ENCODE results near the gene PCDHGB6. TPM values are rescaled to one million over a fixed set of nuclear protein-coding genes. Genes with fewer than 3 reads are reported as not detected.
"Not testable (repeated sequence)": the region's sequence is repeated elsewhere in the genome, so short reads cannot be mapped to it uniquely, and the experiment has no call there.

The PCDHGB6 gene
- total RNA-seq, 1 experiment from 2014 or later, result 0.33 TPM

DNA sequence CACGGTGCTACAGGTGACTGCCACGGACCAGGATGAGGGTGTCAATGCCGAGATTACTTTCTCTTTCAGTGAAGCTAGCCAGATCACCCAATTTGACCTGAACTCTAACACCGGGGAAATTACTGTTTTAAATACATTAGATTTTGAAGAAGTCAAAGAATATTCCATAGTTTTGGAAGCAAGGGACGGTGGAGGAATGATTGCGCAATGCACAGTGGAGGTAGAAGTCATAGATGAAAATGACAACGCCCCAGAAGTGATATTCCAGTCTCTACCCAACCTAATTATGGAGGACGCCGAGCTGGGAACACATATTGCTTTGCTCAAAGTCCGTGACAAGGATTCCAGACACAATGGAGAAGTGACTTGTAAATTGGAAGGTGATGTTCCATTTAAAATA lies 19.2 kb upstream of the PCDHGB6 start:
- DNase-seq (ENCODE audit: low spot score), result no peak

DNA sequence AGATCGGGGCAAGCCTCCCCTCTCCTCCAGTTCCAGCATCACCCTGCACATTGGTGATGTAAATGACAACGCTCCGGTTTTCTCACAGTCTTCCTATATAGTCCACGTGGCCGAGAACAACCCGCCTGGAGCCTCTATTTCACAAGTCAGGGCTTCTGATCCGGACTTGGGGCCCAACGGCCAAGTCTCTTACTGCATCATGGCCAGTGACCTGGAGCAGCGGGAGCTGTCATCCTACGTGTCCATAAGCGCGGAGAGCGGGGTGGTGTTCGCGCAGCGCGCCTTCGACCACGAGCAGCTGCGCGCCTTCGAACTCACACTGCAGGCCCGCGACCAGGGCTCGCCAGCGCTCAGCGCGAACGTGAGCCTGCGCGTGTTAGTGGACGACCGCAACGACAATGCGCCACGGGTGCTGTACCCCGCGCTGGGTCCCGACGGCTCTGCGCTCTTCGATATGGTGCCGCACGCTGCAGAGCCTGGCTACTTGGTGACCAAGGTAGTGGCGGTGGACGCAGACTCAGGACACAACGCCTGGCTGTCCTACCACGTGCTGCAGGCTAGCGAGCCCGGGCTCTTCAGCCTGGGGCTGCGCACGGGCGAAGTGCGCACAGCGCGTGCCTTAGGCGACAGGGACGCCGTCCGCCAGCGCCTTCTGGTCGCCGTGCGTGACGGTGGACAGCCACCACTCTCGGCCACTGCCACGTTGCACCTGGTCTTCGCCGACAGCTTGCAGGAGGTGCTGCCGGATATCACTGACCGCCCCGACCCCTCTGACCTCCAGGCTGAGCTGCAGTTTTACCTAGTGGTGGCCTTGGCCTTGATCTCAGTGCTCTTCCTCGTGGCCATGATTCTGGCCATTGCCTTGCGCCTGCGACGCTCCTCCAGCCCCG lies 18.4 kb upstream of the PCDHGB6 start:
- no peak for DNase-seq (ENCODE audit: low spot score)

DNA sequence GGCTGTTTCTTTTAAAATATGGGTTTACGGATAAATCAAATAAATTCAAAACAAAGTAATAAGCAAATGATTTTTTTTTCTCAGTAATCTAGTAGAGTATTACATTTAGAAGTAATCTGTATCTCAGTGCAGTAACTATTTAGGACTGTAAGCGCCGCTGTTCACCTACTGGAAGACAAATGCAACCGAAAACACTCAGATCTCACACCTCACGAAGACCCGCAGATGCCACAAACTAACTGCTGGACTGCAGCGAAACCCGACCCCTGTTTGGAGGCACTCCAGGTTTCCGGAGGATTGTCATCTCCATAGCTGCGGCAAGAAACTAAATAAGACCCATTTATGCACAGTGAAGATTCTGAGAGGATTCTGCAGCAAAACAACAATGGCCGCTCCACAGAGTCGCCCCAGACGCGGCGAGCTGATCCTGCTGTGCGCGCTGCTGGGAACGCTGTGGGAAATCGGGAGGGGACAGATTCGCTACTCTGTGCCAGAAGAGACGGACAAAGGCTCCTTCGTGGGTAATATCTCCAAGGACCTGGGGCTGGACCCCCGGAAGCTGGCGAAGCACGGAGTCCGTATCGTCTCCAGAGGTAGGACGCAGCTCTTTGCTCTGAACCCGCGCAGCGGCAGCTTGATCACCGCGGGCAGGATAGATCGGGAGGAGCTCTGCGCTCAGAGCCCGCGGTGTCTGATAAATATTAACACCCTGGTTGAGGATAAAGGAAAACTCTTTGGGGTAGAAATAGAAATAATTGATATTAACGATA lies 15.2 kb upstream of the PCDHGB6 start, which contains the start of gene PCDHGA8:
TSS of gene PCDHGA8 (plus strand) at position 205 of the 770 bp plus-strand sequence. CDS start at position 386, 181 bp downstream.
- DNase-seq (ENCODE audit: low spot score), result no peak

DNA sequence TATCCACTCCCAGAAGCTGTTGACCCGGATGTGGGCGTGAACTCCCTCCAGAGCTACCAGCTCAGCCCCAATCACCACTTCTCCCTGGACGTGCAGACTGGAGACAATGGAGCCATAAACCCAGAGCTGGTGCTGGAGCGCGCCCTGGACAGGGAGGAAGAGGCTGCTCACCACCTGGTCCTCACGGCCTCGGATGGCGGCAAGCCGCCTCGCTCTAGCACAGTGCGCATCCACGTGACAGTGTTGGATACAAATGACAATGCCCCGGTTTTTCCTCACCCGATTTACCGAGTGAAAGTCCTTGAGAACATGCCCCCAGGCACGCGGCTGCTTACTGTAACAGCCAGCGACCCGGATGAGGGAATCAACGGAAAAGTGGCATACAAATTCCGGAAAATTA lies 14.6 kb upstream of the PCDHGB6 start:
- DNase-seq (ENCODE audit: low spot score), result no peak

DNA sequence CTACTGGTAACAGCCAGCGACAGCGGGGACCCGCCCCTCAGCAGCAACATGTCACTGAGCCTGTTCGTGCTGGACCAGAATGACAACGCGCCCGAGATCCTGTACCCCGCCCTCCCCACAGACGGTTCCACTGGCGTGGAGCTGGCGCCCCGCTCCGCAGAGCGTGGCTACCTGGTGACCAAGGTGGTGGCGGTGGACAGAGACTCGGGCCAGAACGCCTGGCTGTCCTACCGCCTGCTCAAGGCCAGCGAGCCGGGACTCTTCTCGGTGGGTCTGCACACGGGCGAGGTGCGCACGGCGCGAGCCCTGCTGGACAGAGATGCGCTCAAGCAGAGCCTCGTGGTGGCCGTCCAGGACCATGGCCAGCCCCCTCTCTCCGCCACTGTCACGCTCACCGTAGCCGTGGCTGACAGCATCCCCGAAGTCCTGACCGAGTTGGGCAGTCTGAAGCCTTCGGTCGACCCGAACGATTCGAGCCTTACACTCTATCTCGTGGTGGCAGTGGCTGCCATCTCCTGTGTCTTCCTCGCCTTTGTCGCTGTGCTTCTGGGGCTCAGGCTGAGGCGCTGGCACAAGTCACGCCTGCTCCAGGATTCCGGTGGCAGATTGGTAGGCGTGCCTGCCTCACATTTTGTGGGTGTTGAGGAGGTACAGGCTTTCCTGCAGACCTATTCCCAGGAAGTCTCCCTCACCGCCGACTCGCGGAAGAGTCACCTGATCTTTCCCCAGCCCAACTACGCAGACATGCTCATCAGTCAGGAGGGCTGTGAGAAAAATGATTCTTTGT lies 13.2 kb upstream of the PCDHGB6 start:
- not testable (repeated sequence) for DNase-seq (ENCODE audit: low spot score)

DNA sequence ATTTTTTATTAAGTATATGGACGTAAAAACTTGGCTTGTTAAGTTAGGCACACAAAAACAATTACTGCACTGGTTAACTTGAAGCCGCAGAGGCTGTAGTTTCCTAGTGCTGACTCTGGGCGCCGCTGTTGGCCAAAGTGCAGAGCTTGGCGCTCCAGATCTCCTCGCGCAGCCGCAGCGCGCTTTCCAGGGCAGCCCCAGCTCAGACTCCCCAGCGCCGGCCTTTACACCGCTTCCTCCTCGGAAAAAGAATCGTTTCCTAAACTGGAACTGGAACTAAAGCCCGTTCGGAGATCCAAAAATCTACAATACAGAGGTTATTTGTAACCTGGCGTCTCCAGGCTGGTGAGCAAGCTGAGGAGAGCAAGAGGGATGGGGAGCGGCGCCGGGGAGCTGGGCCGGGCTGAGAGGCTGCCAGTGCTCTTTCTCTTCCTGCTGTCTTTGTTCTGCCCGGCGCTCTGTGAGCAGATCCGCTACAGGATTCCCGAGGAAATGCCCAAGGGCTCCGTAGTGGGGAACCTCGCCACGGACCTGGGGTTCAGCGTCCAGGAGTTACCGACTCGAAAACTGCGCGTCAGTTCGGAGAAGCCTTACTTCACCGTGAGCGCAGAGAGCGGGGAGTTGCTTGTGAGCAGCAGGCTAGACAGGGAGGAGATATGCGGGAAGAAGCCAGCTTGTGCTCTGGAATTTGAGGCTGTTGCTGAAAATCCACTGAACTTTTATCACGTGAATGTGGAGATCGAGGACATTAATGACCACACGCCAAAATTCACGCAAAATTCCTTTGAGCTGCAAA lies 9.9 kb upstream of the PCDHGB6 start, which contains the start of gene PCDHGB5:
TSS of gene PCDHGB5 (plus strand) at position 192 of the 796 bp plus-strand sequence. CDS start at position 373, 181 bp downstream.
- DNase-seq (ENCODE audit: low spot score), result not testable (repeated sequence)

DNA sequence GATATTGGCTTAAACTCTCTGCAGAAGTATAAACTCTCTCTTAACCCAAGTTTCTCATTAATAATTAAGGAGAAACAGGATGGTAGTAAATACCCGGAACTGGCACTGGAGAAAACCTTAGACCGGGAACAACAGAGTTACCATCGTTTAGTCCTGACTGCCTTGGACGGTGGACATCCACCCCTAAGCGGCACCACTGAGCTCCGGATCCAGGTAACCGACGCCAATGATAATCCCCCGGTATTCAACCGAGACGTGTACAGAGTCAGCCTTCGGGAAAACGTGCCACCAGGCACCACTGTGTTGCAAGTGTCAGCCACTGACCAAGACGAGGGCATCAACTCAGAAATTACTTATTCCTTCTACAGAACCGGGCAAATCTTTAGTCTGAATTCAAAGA lies 9.2 kb upstream of the PCDHGB6 start:
- no peak for DNase-seq (ENCODE audit: low spot score)

DNA sequence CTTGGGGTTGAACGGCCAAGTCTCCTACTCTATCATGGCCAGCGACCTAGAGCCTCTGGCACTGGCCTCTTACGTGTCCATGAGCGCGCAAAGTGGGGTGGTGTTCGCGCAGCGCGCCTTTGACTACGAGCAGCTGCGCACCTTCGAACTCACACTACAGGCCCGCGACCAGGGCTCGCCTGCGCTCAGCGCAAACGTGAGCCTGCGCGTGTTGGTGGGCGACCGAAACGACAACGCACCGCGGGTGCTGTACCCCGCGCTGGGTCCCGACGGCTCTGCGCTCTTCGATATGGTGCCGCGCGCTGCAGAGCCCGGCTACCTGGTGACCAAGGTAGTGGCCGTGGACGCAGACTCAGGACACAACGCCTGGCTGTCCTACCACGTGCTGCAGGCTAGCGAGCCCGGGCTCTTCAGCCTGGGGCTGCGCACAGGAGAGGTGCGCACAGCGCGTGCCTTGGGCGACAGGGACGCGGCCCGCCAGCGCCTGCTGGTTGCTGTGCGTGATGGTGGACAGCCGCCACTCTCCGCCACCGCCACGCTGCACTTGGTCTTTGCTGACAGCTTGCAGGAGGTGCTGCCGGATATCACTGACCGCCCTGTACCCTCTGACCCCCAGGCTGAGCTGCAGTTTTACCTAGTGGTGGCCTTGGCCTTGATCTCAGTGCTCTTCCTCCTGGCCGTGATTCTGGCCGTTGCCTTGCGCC lies 8.1 kb upstream of the PCDHGB6 start:
- no peak for DNase-seq (ENCODE audit: low spot score)

DNA sequence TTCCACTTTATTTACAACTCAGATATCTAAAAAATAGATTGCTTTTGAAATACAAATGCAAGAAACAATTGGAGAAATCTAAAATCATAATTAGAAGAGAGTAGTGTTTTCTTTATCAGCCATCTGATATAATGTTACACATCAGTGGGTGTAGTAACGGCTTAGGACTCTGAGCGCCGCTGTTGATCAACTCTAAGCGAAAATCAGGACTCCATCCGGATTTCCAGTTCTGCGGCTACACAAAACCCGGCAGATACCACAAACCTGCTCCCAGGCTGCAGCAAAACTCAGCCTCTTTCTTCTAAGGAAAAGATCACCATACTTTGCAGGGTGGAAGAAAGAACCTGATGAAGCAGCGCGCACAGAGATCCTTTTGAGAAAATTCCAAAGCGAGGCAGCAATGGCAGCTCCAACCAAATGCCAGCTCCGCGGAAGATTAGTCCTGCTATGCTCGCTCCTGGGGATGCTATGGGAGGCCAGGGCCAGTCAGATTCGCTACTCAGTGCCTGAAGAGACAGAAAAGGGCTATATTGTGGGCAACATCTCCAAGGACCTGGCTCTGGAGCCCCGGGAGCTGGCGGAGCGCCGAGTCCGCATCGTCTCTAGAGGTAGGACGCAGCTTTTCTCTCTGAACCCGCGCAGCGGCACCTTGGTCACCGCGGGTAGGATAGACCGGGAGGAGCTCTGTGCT lies 5.1 kb upstream of the PCDHGB6 start, which contains the start of gene PCDHGA9:
TSS of gene PCDHGA9 (plus strand) at position 226 of the 691 bp plus-strand sequence. CDS start at position 401, 175 bp downstream.
- DNase-seq (ENCODE audit: low spot score), result peak; percentile 42

DNA sequence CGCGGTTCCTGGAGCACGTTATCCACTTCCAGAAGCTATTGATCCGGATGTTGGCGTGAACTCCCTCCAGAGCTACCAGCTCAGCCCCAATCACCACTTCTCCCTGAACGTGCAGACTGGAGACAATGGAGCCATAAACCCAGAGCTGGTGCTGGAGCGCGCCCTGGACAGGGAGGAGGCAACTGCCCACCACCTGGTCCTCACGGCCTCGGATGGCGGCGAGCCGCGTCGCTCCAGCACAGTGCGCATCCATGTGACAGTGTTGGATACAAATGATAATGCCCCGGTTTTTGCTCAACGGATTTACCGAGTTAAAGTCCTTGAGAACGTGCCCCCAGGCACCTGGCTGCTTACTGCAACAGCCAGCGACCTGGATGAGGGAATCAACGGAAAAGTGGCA lies 4.4 kb upstream of the PCDHGB6 start:
- DNase-seq (ENCODE audit: low spot score), result no peak

DNA sequence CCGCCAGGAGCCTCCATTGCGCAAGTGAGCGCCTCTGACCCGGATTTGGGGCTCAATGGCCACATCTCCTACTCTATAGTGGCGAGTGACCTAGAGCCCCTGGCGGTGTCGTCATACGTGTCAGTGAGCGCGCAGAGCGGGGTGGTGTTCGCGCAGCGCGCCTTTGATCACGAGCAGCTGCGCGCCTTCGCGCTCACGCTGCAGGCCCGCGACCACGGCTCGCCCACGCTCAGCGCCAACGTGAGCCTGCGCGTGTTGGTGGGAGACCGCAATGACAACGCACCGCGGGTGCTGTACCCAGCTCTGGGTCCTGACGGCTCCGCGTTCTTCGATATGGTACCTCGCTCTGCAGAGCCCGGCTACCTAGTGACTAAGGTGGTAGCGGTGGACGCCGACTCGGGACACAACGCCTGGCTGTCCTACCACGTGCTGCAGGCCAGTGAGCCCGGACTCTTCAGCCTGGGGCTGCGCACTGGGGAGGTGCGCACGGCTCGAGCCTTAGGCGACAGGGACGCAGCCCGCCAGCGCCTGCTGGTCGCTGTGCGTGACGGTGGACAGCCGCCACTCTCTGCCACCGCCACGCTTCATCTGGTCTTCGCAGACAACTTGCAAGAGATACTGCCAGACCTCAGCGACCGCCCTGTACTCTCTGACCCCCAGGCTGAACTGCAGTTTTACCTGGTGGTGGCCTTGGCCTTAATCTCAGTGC lies 1.9 kb downstream of the PCDHGB6 start:
- no peak for DNase-seq (ENCODE audit: low spot score)

DNA sequence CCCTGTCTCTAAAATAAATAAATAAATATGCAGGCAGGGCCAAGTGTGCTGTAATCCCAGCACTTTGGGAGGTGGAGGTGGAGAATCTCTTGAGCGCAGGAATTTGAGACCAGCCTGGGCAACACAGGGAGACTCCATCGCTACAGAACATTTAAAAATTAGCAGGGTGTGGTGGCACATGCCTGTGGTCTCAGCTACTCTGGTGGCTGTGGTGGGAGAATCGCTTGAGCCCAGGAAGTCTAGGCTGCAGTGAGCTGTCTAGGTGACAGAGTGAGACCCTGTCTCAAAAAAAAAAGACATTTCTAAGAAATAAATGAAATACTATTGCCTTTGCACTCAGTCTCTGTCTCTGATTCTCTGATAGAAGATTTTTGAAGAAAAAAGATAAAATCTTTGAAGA lies 3.8 kb downstream of the PCDHGB6 start:
- no peak for DNase-seq (ENCODE audit: low spot score)

DNA sequence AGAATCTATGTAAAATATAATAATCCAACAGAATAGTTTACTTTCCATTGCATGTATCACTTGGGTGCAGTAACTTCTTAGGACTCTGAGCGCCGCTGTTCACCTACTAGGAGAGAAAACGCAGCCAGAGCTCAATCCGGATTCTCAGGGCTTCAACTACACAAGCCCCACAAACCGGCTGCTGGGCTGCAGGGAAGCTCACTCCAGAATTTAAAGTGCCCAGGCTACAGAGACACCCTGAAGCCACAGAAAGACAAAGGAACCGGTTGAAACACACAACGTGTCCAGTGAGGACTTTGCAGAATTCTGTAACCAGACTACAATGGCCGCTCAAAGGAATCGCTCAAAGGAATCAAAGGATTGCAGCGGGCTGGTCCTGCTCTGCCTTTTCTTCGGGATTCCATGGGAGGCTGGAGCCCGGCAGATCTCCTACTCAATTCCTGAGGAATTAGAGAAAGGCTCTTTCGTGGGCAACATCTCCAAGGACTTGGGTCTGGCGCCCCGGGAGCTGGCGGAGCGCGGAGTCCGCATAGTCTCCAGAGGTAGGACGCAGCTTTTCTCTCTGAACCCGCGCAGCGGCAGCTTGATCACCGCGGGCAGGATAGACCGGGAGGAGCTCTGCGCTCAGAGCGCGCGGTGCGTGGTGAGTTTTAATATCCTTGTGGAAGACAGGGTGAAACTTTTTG lies 5.2 kb downstream of the PCDHGB6 start, which contains the start of gene PCDHGA10:
TSS of gene PCDHGA10 (plus strand) at position 134 of the 686 bp plus-strand sequence. CDS start at position 323, 189 bp downstream.
- DNase-seq (ENCODE audit: low spot score), result peak; percentile 65

DNA sequence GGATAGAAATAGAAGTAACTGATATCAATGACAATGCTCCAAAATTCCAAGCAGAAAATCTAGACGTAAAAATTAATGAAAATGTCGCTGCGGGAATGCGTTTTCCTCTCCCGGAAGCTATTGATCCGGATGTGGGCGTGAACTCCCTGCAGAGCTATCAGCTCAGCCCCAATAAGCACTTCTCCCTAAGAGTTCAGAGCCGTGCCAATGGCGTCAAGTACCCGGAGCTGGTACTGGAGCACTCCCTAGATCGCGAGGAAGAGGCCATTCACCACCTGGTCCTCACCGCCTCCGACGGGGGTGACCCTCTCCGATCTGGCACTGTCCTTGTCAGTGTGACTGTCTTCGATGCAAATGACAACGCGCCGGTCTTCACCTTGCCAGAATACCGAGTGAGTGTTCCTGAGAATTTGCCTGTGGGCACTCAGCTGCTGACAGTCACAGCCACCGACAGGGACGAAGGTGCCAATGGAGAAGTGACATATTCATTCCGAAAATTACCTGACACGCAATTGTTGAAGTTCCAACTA lies 5.8 kb downstream of the PCDHGB6 start:
- DNase-seq (ENCODE audit: low spot score), result no peak

DNA sequence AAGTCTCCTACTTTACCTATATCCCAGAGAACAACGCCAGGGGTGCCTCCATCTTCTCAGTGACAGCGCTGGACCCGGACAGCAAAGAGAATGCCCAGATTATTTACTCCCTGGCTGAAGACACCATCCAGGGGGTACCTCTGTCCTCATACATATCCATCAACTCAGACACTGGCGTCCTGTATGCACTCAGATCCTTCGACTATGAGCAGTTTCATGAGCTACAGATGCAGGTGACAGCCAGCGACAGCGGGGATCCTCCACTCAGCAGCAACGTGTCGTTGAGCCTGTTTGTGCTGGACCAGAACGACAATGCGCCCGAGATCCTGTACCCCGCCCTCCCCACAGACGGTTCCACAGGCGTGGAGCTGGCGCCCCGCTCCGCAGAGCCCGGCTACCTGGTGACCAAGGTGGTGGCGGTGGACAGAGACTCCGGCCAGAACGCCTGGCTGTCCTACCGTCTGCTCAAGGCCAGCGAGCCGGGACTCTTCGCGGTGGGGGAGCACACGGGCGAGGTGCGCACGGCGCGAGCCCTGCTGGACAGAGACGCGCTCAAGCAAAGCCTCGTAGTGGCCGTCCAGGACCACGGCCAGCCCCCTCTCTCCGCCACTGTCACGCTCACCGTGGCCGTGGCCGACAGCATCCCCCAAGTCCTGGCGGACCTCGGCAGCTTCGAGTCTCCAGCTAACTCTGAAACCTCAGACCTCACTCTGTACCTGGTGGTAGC lies 6.9 kb downstream of the PCDHGB6 start:
- not testable (repeated sequence) for DNase-seq (ENCODE audit: low spot score)

DNA sequence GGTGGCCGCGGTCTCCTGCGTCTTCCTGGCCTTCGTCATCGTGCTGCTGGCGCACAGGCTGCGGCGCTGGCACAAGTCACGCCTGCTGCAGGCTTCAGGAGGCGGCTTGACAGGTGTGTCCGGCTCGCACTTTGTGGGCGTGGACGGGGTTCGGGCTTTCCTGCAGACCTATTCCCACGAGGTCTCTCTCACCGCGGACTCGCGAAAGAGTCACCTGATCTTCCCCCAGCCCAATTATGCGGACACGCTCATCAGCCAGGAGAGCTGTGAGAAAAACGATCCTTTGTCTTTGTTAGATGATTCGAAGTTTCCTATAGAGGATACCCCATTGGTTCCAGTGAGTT lies 7.4 kb downstream of the PCDHGB6 start:
- not testable (repeated sequence) for DNase-seq (ENCODE audit: low spot score)

DNA sequence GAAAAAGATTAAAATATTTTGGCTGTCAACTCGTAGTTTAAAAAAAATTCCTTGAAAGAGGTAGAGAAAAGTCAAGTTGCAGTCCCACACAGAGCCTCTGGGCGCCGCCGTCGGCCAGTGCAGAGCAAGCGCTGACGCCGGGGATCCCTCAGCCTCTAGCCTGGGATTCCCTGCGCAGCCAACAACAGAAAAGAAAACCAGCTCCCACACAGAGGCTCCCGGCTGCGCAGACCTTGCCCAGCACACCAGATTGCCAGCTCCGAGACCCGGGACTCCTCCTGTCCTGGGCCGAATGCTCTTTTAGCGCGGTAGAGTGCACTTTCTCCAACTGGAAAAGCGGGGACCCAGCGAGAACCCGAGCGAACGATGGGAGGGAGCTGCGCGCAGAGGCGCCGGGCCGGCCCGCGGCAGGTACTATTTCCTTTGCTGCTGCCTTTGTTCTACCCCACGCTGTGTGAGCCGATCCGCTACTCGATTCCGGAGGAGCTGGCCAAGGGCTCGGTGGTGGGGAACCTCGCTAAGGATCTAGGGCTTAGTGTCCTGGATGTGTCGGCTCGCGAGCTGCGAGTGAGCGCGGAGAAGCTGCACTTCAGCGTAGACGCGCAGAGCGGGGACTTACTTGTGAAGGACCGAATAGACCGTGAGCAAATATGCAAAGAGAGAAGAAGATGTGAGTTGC lies 9.8 kb downstream of the PCDHGB6 start, which contains the start of gene PCDHGB7:
TSS of gene PCDHGB7 (plus strand) at position 184 of the 679 bp plus-strand sequence. CDS start at position 367, 183 bp downstream.
- peak; percentile 72 for DNase-seq (ENCODE audit: low spot score)
